ENCODE results near the gene DOCK2.

Gene DOCK2

GRCh38 chr5:170008376-170008775 is 371.3 kb downstream of the DOCK2 start:
- DNase-seq = no peak

GRCh38 chr5:170010595-170010994 is 373.5 kb downstream of the DOCK2 start:
- DNase-seq = no peak

GRCh38 chr5:170011751-170012150 is 374.7 kb downstream of the DOCK2 start:
- no peak for DNase-seq

- DNase-seq = no peak
These were observed 375.5 kb downstream of the DOCK2 start for GRCh38 chr5:170012622-170013021.

GRCh38 chr5:170020423-170020822 is 383.3 kb downstream of the DOCK2 start:
- DNase-seq = no peak

GRCh38 chr5:170021506-170021905 is 384.4 kb downstream of the DOCK2 start:
- no peak for DNase-seq

- no peak for DNase-seq
These were observed 388.8 kb downstream of the DOCK2 start for GRCh38 chr5:170025853-170026252.

- no peak for DNase-seq
These were observed 391.0 kb downstream of the DOCK2 start for GRCh38 chr5:170028124-170028523.

GRCh38 chr5:170034231-170034630 is 397.2 kb downstream of the DOCK2 start:
- no peak for DNase-seq

- no peak for DNase-seq
These were observed 401.2 kb downstream of the DOCK2 start for GRCh38 chr5:170038241-170038640.

- DNase-seq = no peak
These were observed 402.8 kb downstream of the DOCK2 start for GRCh38 chr5:170039830-170040229.

- no peak for DNase-seq
These were observed 409.2 kb downstream of the DOCK2 start for GRCh38 chr5:170046241-170046640.

GRCh38 chr5:170049713-170050112 is 412.6 kb downstream of the DOCK2 start:
- no peak for DNase-seq

- DNase-seq = no peak
These were observed 416.8 kb downstream of the DOCK2 start for GRCh38 chr5:170053896-170054295.

GRCh38 chr5:170055606-170056005 is 418.5 kb downstream of the DOCK2 start:
- no peak for DNase-seq

GRCh38 chr5:170056561-170057267 is 419.6 kb downstream of the DOCK2 start:
- DNase-seq = no peak

GRCh38 chr5:170057311-170057710 is 420.2 kb downstream of the DOCK2 start:
- no peak for DNase-seq

GRCh38 chr5:170059221-170059620 is 422.1 kb downstream of the DOCK2 start:
- no peak for DNase-seq

- DNase-seq = no peak
These were observed 430.1 kb downstream of the DOCK2 start for GRCh38 chr5:170067152-170067551.

GRCh38 chr5:170067574-170068170 is 430.6 kb downstream of the DOCK2 start:
- DNase-seq = no peak

GRCh38 chr5:170069512-170069911 is 432.4 kb downstream of the DOCK2 start:
- DNase-seq = no peak

GRCh38 chr5:170070556-170071412 is 433.7 kb downstream of the DOCK2 start:
- peak; percentile 15 for DNase-seq

- no peak for DNase-seq
These were observed 434.7 kb downstream of the DOCK2 start for GRCh38 chr5:170071748-170072147.

- no peak for DNase-seq
These were observed 438.6 kb downstream of the DOCK2 start for GRCh38 chr5:170075696-170076095.
